Transverse colon (tissue), 3 donors: ENCODE results near the gene POU5F1.

Experiments used
- CTCF ChIP-seq, 5 experiments: fragments of 200-600 bp in 3 of 5; fragments of 450-650 bp in 2 of 5; sonication (generic) in 3 of 5; IDR thresholded peaks; 1 replicate in 2 of 5; 2 replicates in 3 of 5; pipeline ENCODE4 v1.5.1; 2016 to 2017; ENCODE audit warnings: antibody characterized with exemption in 5 of 5, inconsistent platforms in 3 of 5, mild to moderate bottlenecking in 2 of 5, moderate library complexity in 1 of 5
- POLR2A ChIP-seq: fragments of 450-650 bp; IDR thresholded peaks from one replicate; pipeline ENCODE4 v1.6.1; 2016; ENCODE audit warnings: antibody characterized with exemption, mild to moderate bottlenecking, moderate library complexity

DNA sequence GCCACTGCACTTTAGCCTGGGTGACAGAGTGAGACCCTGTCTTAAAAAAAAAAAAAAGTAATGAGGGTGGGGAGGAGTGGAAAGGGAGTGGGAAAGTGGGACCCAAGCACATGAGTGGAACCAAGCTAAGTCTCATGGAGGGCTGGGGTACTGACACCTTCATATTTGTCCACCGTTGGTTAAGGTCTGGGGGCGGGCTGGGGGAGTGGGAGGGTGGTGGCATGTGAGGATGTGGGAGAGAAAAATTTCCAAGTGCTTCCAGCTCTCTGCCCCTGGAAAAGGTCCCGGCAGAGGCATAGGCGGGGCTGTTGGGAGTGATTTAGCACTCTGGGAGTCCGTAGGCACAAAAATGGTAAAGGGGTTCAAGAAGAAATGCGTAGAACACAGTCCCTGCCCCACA lies 37.7 kb downstream of the POU5F1 start:
- TF ChIP-seq CTCF (IDR thresholded peaks at IDR 0.05) (no peak), POLR2A (no peak)
